ENCODE results near the gene CIP2A.

- TF ChIP-seq CTCF (IDR thresholded peaks at IDR 0.05): no peak
- no peak for TF ChIP-seq POLR2AphosphoS5 (IDR thresholded peaks at IDR 0.05)
- TF ChIP-seq EP300 (IDR thresholded peaks at IDR 0.05): no peak
Measured at GRCh38 chr3:108538083-108538482, 51.2 kb downstream of the CIP2A start.
